GM12878 (cell line): ENCODE results near the gene ABCD3. TPM values are rescaled to one million over a fixed set of nuclear protein-coding genes. Genes with fewer than 3 reads are reported as not detected.
A peak's percentile ranks its signal among the peaks of the same experiment; 100 is the strongest.

ENCODE experiments used
- ATAC-seq: fragments of 200-7000 bp; cut with Tn5 transposase; 3 replicates; pipeline ENCODE4 v1.9.1; 2020; ENCODE audit warnings: mild to moderate bottlenecking, moderate library complexity
- BruUV-seq: library from RNA; stranded (reverse); fragments of 400-500 nt; replicated peaks from 2 replicates; lab custom pipeline; 2021; lab: Mats Ljungman, UMichigan
- CTCF ChIA-PET: fragments of 300-600 bp; sonication (Branson Sonifier 250); formaldehyde crosslinking; extraction: SDS; loops from one replicate; lab custom pipeline; 2021; ENCODE audit warnings: inconsistent platforms; lab: Yijun Ruan, JAX
- POLR2A ChIA-PET: fragments of 350-600 bp; formaldehyde crosslinking; extraction: SDS; loops from one replicate; lab custom pipeline; 2021; ENCODE audit warnings: inconsistent platforms; lab: Charles Lee
- RAD21 ChIA-PET: fragments of 300-600 bp; sonication (Branson Sonifier 250); formaldehyde crosslinking; loops from one replicate; lab custom pipeline; 2023; ENCODE audit warnings: antibody characterized with exemption; ENCODE audit not compliant: unreplicated experiment; lab: Charles Lee
- SMC1A ChIA-PET: fragments of 300-600 bp; sonication (Branson Sonifier 250); formaldehyde crosslinking; loops from one replicate; lab custom pipeline; 2023; ENCODE audit not compliant: unreplicated experiment, uncharacterized antibody; lab: Charles Lee
- DNase-seq: peaks from one replicate; pipeline ENCODE4 v3.0.0-alpha.2; 2011; ENCODE audit warnings: low read depth, low spot score
- FAIRE-seq: peaks from 3 replicates; lab custom pipeline; 2011; peaks lifted over from hg19 to GRCh38; lab: Jason Lieb, UNC
- H2AFZ ChIP-seq: 2 replicates; pipeline ENCODE4 v1.6.0; 2011; ENCODE audit warnings: low read depth, low read length, control low read depth; ENCODE audit not compliant: control insufficient read depth
- H3K27ac ChIP-seq: 2 replicates; pipeline ENCODE4 v1.5.1; 2011; ENCODE audit warnings: control low read depth; ENCODE audit not compliant: control insufficient read depth, insufficient read depth
- H3K27me3 ChIP-seq, 2 experiments: replicated peaks in 1 of 2; 2 replicates each; pipeline versions ENCODE4 v1.6.0 to v1.6.1; 2011; ENCODE audit warnings: low read length in 1 of 2; ENCODE audit not compliant: control insufficient read depth in 2 of 2, insufficient read depth in 2 of 2
- H3K36me3 ChIP-seq, 2 experiments: 2 replicates each; pipeline ENCODE4 v1.5.1; 2011; ENCODE audit warnings: low read length in 1 of 2; ENCODE audit not compliant: control insufficient read depth in 2 of 2, insufficient read depth in 2 of 2
- H3K4me1 ChIP-seq: 2 replicates; pipeline ENCODE4 v1.6.1; 2011; ENCODE audit warnings: mild to moderate bottlenecking, low read length, moderate library complexity, mixed read lengths; ENCODE audit not compliant: control insufficient read depth, insufficient read depth
- H3K4me2 ChIP-seq: 2 replicates; pipeline ENCODE4 v1.6.0; 2011; ENCODE audit warnings: control low read depth; ENCODE audit not compliant: control insufficient read depth, insufficient read depth
- H3K4me3 ChIP-seq: fragments of 200-600 bp; sonication (generic); 2 replicates; pipeline ENCODE4 v1.5.1; 2016
- H3K79me2 ChIP-seq: 2 replicates; pipeline ENCODE4 v1.6.0; 2011; ENCODE audit warnings: low read length; ENCODE audit not compliant: control insufficient read depth, insufficient read depth
- H3K9ac ChIP-seq: 2 replicates; pipeline ENCODE4 v1.8.0; 2011; ENCODE audit warnings: low read length, control low read depth, mixed read lengths; ENCODE audit not compliant: control insufficient read depth, insufficient read depth
- H3K9me3 ChIP-seq: replicated peaks from 3 replicates; pipeline ENCODE4 v1.5.1; 2011; ENCODE audit warnings: mild to moderate bottlenecking, low read length; ENCODE audit not compliant: control insufficient read depth, insufficient read depth
- H4K20me1 ChIP-seq: 2 replicates; pipeline ENCODE4 v1.6.0; 2011; ENCODE audit not compliant: control insufficient read depth, insufficient read depth
- HDAC6 ChIP-seq: fragments of 200-600 bp; sonication (generic); IDR thresholded peaks from one replicate; pipeline ENCODE4 v1.8.0; 2017; ENCODE audit warnings: antibody characterized with exemption; ENCODE audit not compliant: unreplicated experiment
- LARP7 ChIP-seq: fragments of 450-650 bp; IDR thresholded peaks from 2 replicates; pipeline ENCODE4 v1.6.1; 2017; ENCODE audit warnings: mild to moderate bottlenecking
- MTA3 ChIP-seq: IDR thresholded peaks from 2 replicates; pipeline ENCODE4 v1.6.1; 2012; ENCODE audit warnings: low read length, inconsistent platforms, borderline replicate concordance
- POLR2A ChIP-seq: IDR thresholded peaks from 2 replicates; pipeline ENCODE4 v1.6.1; 2011; ENCODE audit warnings: low read depth, mild to moderate bottlenecking, low read length
- WGBS: methylation state at CpG from one replicate; pipeline ENCODE4 v1.1.6; 2016; ENCODE audit warnings: low lambda C conversion rate; ENCODE audit not compliant: insufficient replicate concordance, insufficient coverage; ENCODE audit errors: missing lambda C conversion rate; 5-methylcytosine and 5-hydroxymethylcytosine counted together
- in situ Hi-C: fragments of 300-500 bp; cut with MboI; formaldehyde crosslinking; loops from 9 replicates; pipeline ENCODE4 v1.14.3; 2018; ENCODE audit warnings: mixed read lengths
- intact Hi-C: fragments of 100-400 bp; cut with micrococcal nuclease; formaldehyde crosslinking; loops from one replicate; pipeline ENCODE4 v1.14.2; 2022; ENCODE audit not compliant: unreplicated experiment
- polyA plus RNA-seq, 11 experiments: library from polyadenylated mRNA; depleted of rRNA in 4 of 11; unstranded in 6 of 11; stranded (reverse) in 5 of 11; fragments of >200 nt; fragmentation: Nextera tagmentation in 4 of 11; fragmentation: Illumina TruSeq in 1 of 11; extraction: Ambion mirVana in 4 of 11; extraction: Trizol in 1 of 11; gene quantifications; 1 replicate in 1 of 11; 2 replicates in 10 of 11; pipeline versions ENCODE4 v1.2.1 to v1.2.3, GENCODE V29; 2011 to 2016; ENCODE audit warnings: inconsistent platforms in 2 of 11, missing spikeins in 2 of 11, low read depth in 1 of 11
- total RNA-seq, 4 experiments: library from RNA; depleted of rRNA in 3 of 4; stranded (reverse); fragments of >200 nt in 3 of 4; fragmentation: Illumina TruSeq in 1 of 4; extraction: Trizol in 1 of 4; gene quantifications; 2 replicates each; pipeline versions ENCODE4 v1.2.1 to v1.2.3, GENCODE V29; 2013 to 2021

The ABCD3 gene
- total and polyA plus RNA-seq, 10 of the 15 experiments (the other 5 are each of a cell fraction or from before 2014, with no cell fraction given): 15.1 to 40.2 (median 24.1) TPM

- FAIRE-seq: no peak
These were observed 123.3 kb downstream of the ABCD3 start, which contains the start of gene F3 for GRCh38 chr1:94541246-94542087. Gene F3 (minus strand): TSS chr1:94541759. CDS start chr1:94541636, 123 bp downstream.

More at GRCh38 chr1:94541246-94542087, 123.3 kb downstream of the ABCD3 start, which contains the start of gene F3:
- H3K9ac ChIP-seq: peak within 1 kb of the TSS; percentile 25; the same call in 1 of the 2 replicates
- TF ChIP-seq LARP7 (0 out of 2 replicates have a peak, but pooled peaks have one; percentile 20), POLR2A (peak; percentile 54; the same call in 1 of the 2 replicates), HDAC6 (peak; percentile 77), MTA3 (no peak)
- no peaks in the 10 kb centered on the region for H3K9me3 ChIP-seq
- peak within 1 kb of the TSS; percentile 50 for H2AFZ ChIP-seq
- peak within 1 kb of the TSS; percentile 98 for H3K4me2 ChIP-seq
- ChIA-PET CTCF (interaction anchor here (0.7 to 1.4 kb wide), 5 partner anchors 9 to 262 kb away, joined by 3 to 4 read pairs (median 3); no protein-coding TSS in a partner anchor), SMC1A (interaction anchor here (0.7 to 1.6 kb wide), 5 partner anchors 11 to 57 kb away, joined by 3 to 5 read pairs (median 3); no protein-coding TSS in a partner anchor), POLR2A (interaction anchor here (1.6 kb wide), 1 partner anchor 10 kb away, joined by 10 read pairs; no protein-coding TSS in a partner anchor), RAD21 (interaction anchor here (1.3 kb wide), 1 partner anchor 8 kb away, joined by 3 read pairs; no protein-coding TSS in a partner anchor)
- H3K36me3 ChIP-seq: no peaks in the 10 kb centered on the region
- H3K4me3 ChIP-seq: peak within 1 kb of the TSS; percentile 61
- intact Hi-C loops: no loop called here
- 12% methylated on average over 84 of the region's 94 CpGs for WGBS
- peak; percentile 89 for ATAC-seq
- H3K27ac ChIP-seq: no peak within 1 kb of the TSS
- H3K79me2 ChIP-seq: no peaks in the 10 kb centered on the region
- no TSS peak for BruUV-seq
- no peak for DNase-seq
- in situ Hi-C loops: no loop called here
- H3K27me3 ChIP-seq: peaks cover 5 to 12% of the 10 kb centered on the region in 2 experiments
- H3K4me1 ChIP-seq: peaks cover 12% of the 10 kb centered on the region; the same call in 1 of the 2 replicates
- no peaks in the 10 kb centered on the region for H4K20me1 ChIP-seq
